GM23338 (cell line): ENCODE measurements around the gene TMEM61.

ENCODE experiments used
- EZH2 ChIP-seq: fragments of 200-600 bp; sonication (generic); IDR thresholded peaks from one replicate; pipeline ENCODE4 v1.8.0; 2017; ENCODE audit warnings: antibody characterized with exemption, mild to moderate bottlenecking, low read depth; ENCODE audit not compliant: unreplicated experiment
- EZH2phosphoT487 ChIP-seq: fragments of 200-600 bp; sonication (generic); IDR thresholded peaks from one replicate; pipeline ENCODE4 v1.8.1; 2018; ENCODE audit warnings: antibody characterized with exemption; ENCODE audit not compliant: unreplicated experiment
- POLR2AphosphoS5 ChIP-seq: IDR thresholded peaks from 2 replicates; pipeline ENCODE4 v1.6.1; 2016; ENCODE audit warnings: antibody characterized with exemption, low read depth
- STAT1 ChIP-seq: IDR thresholded peaks from one replicate; pipeline ENCODE4 v1.6.1; 2016; ENCODE audit warnings: antibody characterized with exemption; ENCODE audit not compliant: unreplicated experiment
- TF ChIP-seq, protein P1 (sequence below), 2 experiments: fragments of 200-600 bp in 1 of 2; sonication (generic) in 1 of 2; conservative IDR thresholded peaks; 2 replicates each; pipeline versions ENCODE4 v1.5.1 to v1.6.1; 2016 to 2017; ENCODE audit warnings: antibody characterized with exemption in 2 of 2, low read depth in 2 of 2, mild to moderate bottlenecking in 2 of 2, moderate library complexity in 1 of 2
- TF ChIP-seq, protein P2 (sequence below): IDR thresholded peaks from one replicate; pipeline ENCODE4 v1.6.1; 2018; ENCODE audit warnings: antibody characterized with exemption; ENCODE audit not compliant: unreplicated experiment

GRCh38 chr1:54976747-54977146, 3.7 kb upstream of the TMEM61 start:
- TF ChIP-seq EZH2phosphoT487 (no peak), POLR2AphosphoS5 (no peak), EZH2 (no peak), STAT1 (no peak)
- TF ChIP-seq, protein P1, sequence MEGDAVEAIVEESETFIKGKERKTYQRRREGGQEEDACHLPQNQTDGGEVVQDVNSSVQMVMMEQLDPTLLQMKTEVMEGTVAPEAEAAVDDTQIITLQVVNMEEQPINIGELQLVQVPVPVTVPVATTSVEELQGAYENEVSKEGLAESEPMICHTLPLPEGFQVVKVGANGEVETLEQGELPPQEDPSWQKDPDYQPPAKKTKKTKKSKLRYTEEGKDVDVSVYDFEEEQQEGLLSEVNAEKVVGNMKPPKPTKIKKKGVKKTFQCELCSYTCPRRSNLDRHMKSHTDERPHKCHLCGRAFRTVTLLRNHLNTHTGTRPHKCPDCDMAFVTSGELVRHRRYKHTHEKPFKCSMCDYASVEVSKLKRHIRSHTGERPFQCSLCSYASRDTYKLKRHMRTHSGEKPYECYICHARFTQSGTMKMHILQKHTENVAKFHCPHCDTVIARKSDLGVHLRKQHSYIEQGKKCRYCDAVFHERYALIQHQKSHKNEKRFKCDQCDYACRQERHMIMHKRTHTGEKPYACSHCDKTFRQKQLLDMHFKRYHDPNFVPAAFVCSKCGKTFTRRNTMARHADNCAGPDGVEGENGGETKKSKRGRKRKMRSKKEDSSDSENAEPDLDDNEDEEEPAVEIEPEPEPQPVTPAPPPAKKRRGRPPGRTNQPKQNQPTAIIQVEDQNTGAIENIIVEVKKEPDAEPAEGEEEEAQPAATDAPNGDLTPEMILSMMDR (conservative IDR thresholded peaks at IDR 0.05; ENCODE audit: low read depth in 2 of 2) = no peak
- TF ChIP-seq, protein P2, sequence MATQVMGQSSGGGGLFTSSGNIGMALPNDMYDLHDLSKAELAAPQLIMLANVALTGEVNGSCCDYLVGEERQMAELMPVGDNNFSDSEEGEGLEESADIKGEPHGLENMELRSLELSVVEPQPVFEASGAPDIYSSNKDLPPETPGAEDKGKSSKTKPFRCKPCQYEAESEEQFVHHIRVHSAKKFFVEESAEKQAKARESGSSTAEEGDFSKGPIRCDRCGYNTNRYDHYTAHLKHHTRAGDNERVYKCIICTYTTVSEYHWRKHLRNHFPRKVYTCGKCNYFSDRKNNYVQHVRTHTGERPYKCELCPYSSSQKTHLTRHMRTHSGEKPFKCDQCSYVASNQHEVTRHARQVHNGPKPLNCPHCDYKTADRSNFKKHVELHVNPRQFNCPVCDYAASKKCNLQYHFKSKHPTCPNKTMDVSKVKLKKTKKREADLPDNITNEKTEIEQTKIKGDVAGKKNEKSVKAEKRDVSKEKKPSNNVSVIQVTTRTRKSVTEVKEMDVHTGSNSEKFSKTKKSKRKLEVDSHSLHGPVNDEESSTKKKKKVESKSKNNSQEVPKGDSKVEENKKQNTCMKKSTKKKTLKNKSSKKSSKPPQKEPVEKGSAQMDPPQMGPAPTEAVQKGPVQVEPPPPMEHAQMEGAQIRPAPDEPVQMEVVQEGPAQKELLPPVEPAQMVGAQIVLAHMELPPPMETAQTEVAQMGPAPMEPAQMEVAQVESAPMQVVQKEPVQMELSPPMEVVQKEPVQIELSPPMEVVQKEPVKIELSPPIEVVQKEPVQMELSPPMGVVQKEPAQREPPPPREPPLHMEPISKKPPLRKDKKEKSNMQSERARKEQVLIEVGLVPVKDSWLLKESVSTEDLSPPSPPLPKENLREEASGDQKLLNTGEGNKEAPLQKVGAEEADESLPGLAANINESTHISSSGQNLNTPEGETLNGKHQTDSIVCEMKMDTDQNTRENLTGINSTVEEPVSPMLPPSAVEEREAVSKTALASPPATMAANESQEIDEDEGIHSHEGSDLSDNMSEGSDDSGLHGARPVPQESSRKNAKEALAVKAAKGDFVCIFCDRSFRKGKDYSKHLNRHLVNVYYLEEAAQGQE = no peak
